ENCODE data around the gene SMG6.
"Not testable (repeated sequence)": the region's sequence is repeated elsewhere in the genome, so short reads cannot be mapped to it uniquely, and the experiment has no call there.

SMG6 gene

GRCh38 chr17:2202302-2202995, 101.1 kb downstream of the SMG6 start:
- no peak for TF ChIP-seq EZH2phosphoT487 (IDR thresholded peaks at IDR 0.05; ENCODE audit: low read depth)
- no peak for TF ChIP-seq CTCF (IDR thresholded peaks at IDR 0.05; ENCODE audit: low read depth, low read length)
- Histone ChIP-seq H3K79me2 (ENCODE audit: low read length) (no peaks in the 10 kb centered on the region), H3K4me2 (ENCODE audit: low read length) (no peak overlapping the region), H3K27me3 (ENCODE audit: low read depth, low read length) (no peaks in the 10 kb centered on the region), H3K4me1 (ENCODE audit: low read length) (no peaks in the 10 kb centered on the region), H4K20me1 (ENCODE audit: insufficient read depth, low read length) (no peaks in the 10 kb centered on the region), H3K36me3 (replicated peaks; ENCODE audit: low read depth, low read length) (no peaks in the 10 kb centered on the region), H2AFZ (ENCODE audit: low read depth, low read length) (no peak overlapping the region), H3K27ac (ENCODE audit: low read length) (no peak overlapping the region), H3K4me3 (ENCODE audit: low read length) (no peak overlapping the region), H3K9ac (ENCODE audit: low read length) (no peak overlapping the region), H3K9me3 (ENCODE audit: insufficient read depth, low read length) (no peaks in the 10 kb centered on the region)

GRCh38 chr17:2199386-2199785, 104.2 kb downstream of the SMG6 start:
- H3K79me2 ChIP-seq (ENCODE audit: low read length); H3K9me3 ChIP-seq (ENCODE audit: insufficient read depth, low read length); H3K4me3 ChIP-seq (ENCODE audit: low read length); H2AFZ ChIP-seq (ENCODE audit: low read depth, low read length); H3K4me2 ChIP-seq (ENCODE audit: low read length); H3K9ac ChIP-seq (ENCODE audit: low read length); H3K36me3 ChIP-seq (replicated peaks; ENCODE audit: low read depth, low read length); H3K27ac ChIP-seq (ENCODE audit: low read length); H3K27me3 ChIP-seq (ENCODE audit: low read depth, low read length); H4K20me1 ChIP-seq (ENCODE audit: insufficient read depth, low read length); H3K4me1 ChIP-seq (ENCODE audit: low read length): not testable (repeated sequence)

- no peak overlapping the region for H3K9ac ChIP-seq (ENCODE audit: low read length)
- no peaks in the 10 kb centered on the region for H3K79me2 ChIP-seq (ENCODE audit: low read length)
- no peak overlapping the region for H3K27ac ChIP-seq (ENCODE audit: low read length)
- H3K36me3 ChIP-seq (replicated peaks; ENCODE audit: low read depth, low read length), result no peaks in the 10 kb centered on the region
- H3K4me2 ChIP-seq (ENCODE audit: low read length), result no peak overlapping the region
- no peak overlapping the region for H3K4me3 ChIP-seq (ENCODE audit: low read length)
- no peaks in the 10 kb centered on the region for H3K9me3 ChIP-seq (ENCODE audit: insufficient read depth, low read length)
- no peaks in the 10 kb centered on the region for H4K20me1 ChIP-seq (ENCODE audit: insufficient read depth, low read length)
- TF ChIP-seq EZH2phosphoT487 (IDR thresholded peaks at IDR 0.05; ENCODE audit: low read depth) (no peak), CTCF (IDR thresholded peaks at IDR 0.05; ENCODE audit: low read depth, low read length) (no peak)
- peaks cover 5% of the 10 kb centered on the region for H3K4me1 ChIP-seq (ENCODE audit: low read length)
- no peaks in the 10 kb centered on the region for H3K27me3 ChIP-seq (ENCODE audit: low read depth, low read length)
- no peak overlapping the region for H2AFZ ChIP-seq (ENCODE audit: low read depth, low read length)
Observed at GRCh38 chr17:2198927-2199326, 104.7 kb downstream of the SMG6 start.

- H3K79me2 ChIP-seq (ENCODE audit: low read length), result no peaks in the 10 kb centered on the region
- no peak overlapping the region for H3K27ac ChIP-seq (ENCODE audit: low read length)
- no peak overlapping the region for H3K9ac ChIP-seq (ENCODE audit: low read length)
- TF ChIP-seq CTCF (IDR thresholded peaks at IDR 0.05; ENCODE audit: low read depth, low read length) (no peak), EZH2phosphoT487 (IDR thresholded peaks at IDR 0.05; ENCODE audit: low read depth) (no peak)
- peaks cover 15% of the 10 kb centered on the region for H3K4me1 ChIP-seq (ENCODE audit: low read length)
- H2AFZ ChIP-seq (ENCODE audit: low read depth, low read length), result no peak overlapping the region
- H3K36me3 ChIP-seq (replicated peaks; ENCODE audit: low read depth, low read length), result no peaks in the 10 kb centered on the region
- H3K4me2 ChIP-seq (ENCODE audit: low read length), result no peak overlapping the region
- H3K27me3 ChIP-seq (ENCODE audit: low read depth, low read length), result no peaks in the 10 kb centered on the region
- H3K4me3 ChIP-seq (ENCODE audit: low read length), result no peak overlapping the region
- no peaks in the 10 kb centered on the region for H3K9me3 ChIP-seq (ENCODE audit: insufficient read depth, low read length)
- no peaks in the 10 kb centered on the region for H4K20me1 ChIP-seq (ENCODE audit: insufficient read depth, low read length)
Observed at GRCh38 chr17:2197271-2197670, 106.3 kb downstream of the SMG6 start.
